PC-9 (cell line): ENCODE results near the gene SHMT1. TPM values are rescaled to one million over a fixed set of nuclear protein-coding genes. Genes with fewer than 3 reads are reported as not detected.

Experiments used
- BruUV-seq: library from RNA; stranded (reverse); fragments of 400-500 nt; replicated peaks from 2 replicates; lab custom pipeline; 2021; lab: Mats Ljungman, UMichigan
- CTCF ChIA-PET: fragments of 300-600 bp; sonication (Branson Sonifier 250); formaldehyde crosslinking; loops from one replicate; lab custom pipeline; 2022; ENCODE audit warnings: antibody characterized with exemption; lab: Charles Lee
- POLR2A ChIA-PET: fragments of 300-600 bp; sonication (Branson Sonifier 250); formaldehyde crosslinking; loops from one replicate; lab custom pipeline; 2022; ENCODE audit warnings: antibody characterized with exemption; ENCODE audit not compliant: unreplicated experiment; lab: Charles Lee
- DNase-seq, 2 experiments: peaks; one replicate each; pipeline versions ENCODE4 v3.0.0 to v3.0.0-alpha.2; 2015 to 2022; ENCODE audit warnings: mixed read lengths in 1 of 2
- H2AFZ ChIP-seq: fragments of 200-600 bp; sonication (generic); 2 replicates; pipeline ENCODE4 v1.8.1; 2017; ENCODE audit warnings: antibody characterized with exemption
- H3F3A ChIP-seq: fragments of 200-600 bp; sonication (generic); 2 replicates; pipeline ENCODE4 v1.8.1; 2017; ENCODE audit warnings: antibody characterized with exemption, mild to moderate bottlenecking, low read depth; ENCODE audit not compliant: insufficient read depth
- H3K27ac ChIP-seq: fragments of 200-600 bp; sonication (generic); 2 replicates; pipeline ENCODE4 v1.6.1; 2016; ENCODE audit warnings: mixed run types
- H3K27me3 ChIP-seq: fragments of 200-600 bp; sonication (generic); 2 replicates; pipeline ENCODE4 v1.6.1; 2016; ENCODE audit warnings: low read depth, mixed run types; ENCODE audit not compliant: insufficient read depth
- H3K36me3 ChIP-seq: fragments of 200-600 bp; sonication (generic); 2 replicates; pipeline ENCODE4 v1.6.1; 2016; ENCODE audit warnings: low read depth, mixed run types
- H3K4me1 ChIP-seq: fragments of 200-600 bp; sonication (generic); replicated peaks from 2 replicates; pipeline ENCODE4 v1.6.1; 2016; ENCODE audit warnings: mixed run types; ENCODE audit not compliant: insufficient read depth
- H3K4me2 ChIP-seq: fragments of 200-600 bp; sonication (generic); 2 replicates; pipeline ENCODE4 v1.6.1; 2017; ENCODE audit warnings: mixed run types
- H3K4me3 ChIP-seq: fragments of 200-600 bp; sonication (generic); 2 replicates; pipeline ENCODE4 v1.6.1; 2016; ENCODE audit warnings: mixed run types
- H3K79me2 ChIP-seq: fragments of 200-600 bp; sonication (generic); 2 replicates; pipeline ENCODE4 v1.6.1; 2017; ENCODE audit warnings: low read depth, mixed run types
- H3K9me2 ChIP-seq: fragments of 200-600 bp; sonication (generic); 2 replicates; pipeline ENCODE4 v1.8.1; 2017; ENCODE audit warnings: mild to moderate bottlenecking; ENCODE audit not compliant: insufficient read depth
- H3K9me3 ChIP-seq: fragments of 200-600 bp; sonication (generic); 2 replicates; pipeline ENCODE4 v1.8.1; 2016; ENCODE audit warnings: low read depth; ENCODE audit not compliant: insufficient read depth
- H4K20me1 ChIP-seq: fragments of 200-600 bp; sonication (generic); 2 replicates; pipeline ENCODE4 v1.8.1; 2017; ENCODE audit not compliant: insufficient read depth
- EZH2 ChIP-seq: fragments of 200-600 bp; sonication (generic); IDR thresholded peaks from 2 replicates; pipeline ENCODE4 v1.8.0; 2017; ENCODE audit warnings: antibody characterized with exemption, low read depth
- intact Hi-C: fragments of 100-400 bp; cut with micrococcal nuclease; formaldehyde crosslinking; loops from one replicate; pipeline ENCODE4 v1.10.0; 2022; ENCODE audit not compliant: unreplicated experiment
- total RNA-seq: library from RNA; stranded (reverse); gene quantifications from 2 replicates; pipeline ENCODE4 v1.2.3, GENCODE V29; 2021
- TF ChIP-seq, protein P1 (sequence below): fragments of 200-600 bp; sonication (generic); conservative IDR thresholded peaks from 2 replicates; pipeline ENCODE4 v1.6.1; 2017; ENCODE audit warnings: mixed run types, antibody characterized with exemption, mild to moderate bottlenecking, moderate library complexity

The SHMT1 gene
- total RNA-seq, 1 experiment from 2014 or later, result 170 TPM

GRCh38 chr17:18285296-18285695 is 78.1 kb downstream of the SHMT1 start:
- POLR2A ChIA-PET, result no interaction called here
- Histone ChIP-seq H3K4me2 (no peak overlapping the region), H3K4me3 (no peak overlapping the region), H3K79me2 (no peaks in the 10 kb centered on the region), H3K36me3 (peaks cover 59% of the 10 kb centered on the region; the same call in 1 of the 2 replicates), H3F3A (no peaks in the 10 kb centered on the region; the same call in 1 of the 2 replicates), H3K9me2 (no peaks in the 10 kb centered on the region), H3K27me3 (no peaks in the 10 kb centered on the region), H3K9me3 (no peaks in the 10 kb centered on the region), H3K27ac (no peak overlapping the region), H3K4me1 (no peaks in the 10 kb centered on the region), H2AFZ (no peak overlapping the region), H4K20me1 (no peaks in the 10 kb centered on the region; the same call in 1 of the 2 replicates)
- DNase-seq, result no peak
- intact Hi-C loops, result no loop called here
- no TSS peak for BruUV-seq
- CTCF ChIA-PET, result no interaction called here
- no peak for TF ChIP-seq EZH2
- TF ChIP-seq, protein P1, sequence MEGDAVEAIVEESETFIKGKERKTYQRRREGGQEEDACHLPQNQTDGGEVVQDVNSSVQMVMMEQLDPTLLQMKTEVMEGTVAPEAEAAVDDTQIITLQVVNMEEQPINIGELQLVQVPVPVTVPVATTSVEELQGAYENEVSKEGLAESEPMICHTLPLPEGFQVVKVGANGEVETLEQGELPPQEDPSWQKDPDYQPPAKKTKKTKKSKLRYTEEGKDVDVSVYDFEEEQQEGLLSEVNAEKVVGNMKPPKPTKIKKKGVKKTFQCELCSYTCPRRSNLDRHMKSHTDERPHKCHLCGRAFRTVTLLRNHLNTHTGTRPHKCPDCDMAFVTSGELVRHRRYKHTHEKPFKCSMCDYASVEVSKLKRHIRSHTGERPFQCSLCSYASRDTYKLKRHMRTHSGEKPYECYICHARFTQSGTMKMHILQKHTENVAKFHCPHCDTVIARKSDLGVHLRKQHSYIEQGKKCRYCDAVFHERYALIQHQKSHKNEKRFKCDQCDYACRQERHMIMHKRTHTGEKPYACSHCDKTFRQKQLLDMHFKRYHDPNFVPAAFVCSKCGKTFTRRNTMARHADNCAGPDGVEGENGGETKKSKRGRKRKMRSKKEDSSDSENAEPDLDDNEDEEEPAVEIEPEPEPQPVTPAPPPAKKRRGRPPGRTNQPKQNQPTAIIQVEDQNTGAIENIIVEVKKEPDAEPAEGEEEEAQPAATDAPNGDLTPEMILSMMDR, result no peak

- DNase-seq, result no peak
- Histone ChIP-seq H3K4me1 (no peaks in the 10 kb centered on the region), H3K4me2 (no peak overlapping the region), H3K9me2 (no peaks in the 10 kb centered on the region), H3F3A (no peaks in the 10 kb centered on the region; the same call in 1 of the 2 replicates), H3K27me3 (no peaks in the 10 kb centered on the region), H3K27ac (no peak overlapping the region), H2AFZ (no peak overlapping the region), H3K79me2 (no peaks in the 10 kb centered on the region), H3K4me3 (no peak overlapping the region), H3K36me3 (peaks cover 39% of the 10 kb centered on the region; the same call in 1 of the 2 replicates), H4K20me1 (no peaks in the 10 kb centered on the region; the same call in 1 of the 2 replicates), H3K9me3 (no peaks in the 10 kb centered on the region)
- ChIA-PET POLR2A (interaction anchor here (0.6 kb wide), 1 partner anchor 13 kb away, joined by 4 read pairs; no protein-coding TSS in a partner anchor), CTCF (no interaction called here)
- no TSS peak for BruUV-seq
- intact Hi-C loops, result no loop called here
- TF ChIP-seq, protein P1, result no peak
- TF ChIP-seq EZH2, result no peak
Measured at GRCh38 chr17:18281788-18282187, 81.6 kb downstream of the SHMT1 start.

- H3K36me3 ChIP-seq, result peaks cover 34% of the 10 kb centered on the region; the same call in 1 of the 2 replicates
Measured at GRCh38 chr17:18280766-18281371, 82.5 kb downstream of the SHMT1 start.

More at GRCh38 chr17:18280766-18281371, 82.5 kb downstream of the SHMT1 start:
- Histone ChIP-seq H3K9me3 (no peaks in the 10 kb centered on the region), H3F3A (no peaks in the 10 kb centered on the region; the same call in 1 of the 2 replicates), H3K4me1 (no peaks in the 10 kb centered on the region), H3K27ac (no peak overlapping the region), H3K27me3 (no peaks in the 10 kb centered on the region), H3K79me2 (no peaks in the 10 kb centered on the region), H3K4me2 (no peak overlapping the region), H4K20me1 (no peaks in the 10 kb centered on the region; the same call in 1 of the 2 replicates), H3K9me2 (no peaks in the 10 kb centered on the region), H2AFZ (no peak overlapping the region), H3K4me3 (no peak overlapping the region)
- TF ChIP-seq, protein P1, result no peak
- no peak for TF ChIP-seq EZH2
- ChIA-PET CTCF (no interaction called here), POLR2A (interaction anchor here (0.6 kb wide), 1 partner anchor 20 kb away, joined by 14 read pairs; no protein-coding TSS in a partner anchor)
- no peak for DNase-seq
- BruUV-seq, result no TSS peak
- intact Hi-C loops, result no loop called here
